ENCODE data around the gene CPHXL.

DNA sequence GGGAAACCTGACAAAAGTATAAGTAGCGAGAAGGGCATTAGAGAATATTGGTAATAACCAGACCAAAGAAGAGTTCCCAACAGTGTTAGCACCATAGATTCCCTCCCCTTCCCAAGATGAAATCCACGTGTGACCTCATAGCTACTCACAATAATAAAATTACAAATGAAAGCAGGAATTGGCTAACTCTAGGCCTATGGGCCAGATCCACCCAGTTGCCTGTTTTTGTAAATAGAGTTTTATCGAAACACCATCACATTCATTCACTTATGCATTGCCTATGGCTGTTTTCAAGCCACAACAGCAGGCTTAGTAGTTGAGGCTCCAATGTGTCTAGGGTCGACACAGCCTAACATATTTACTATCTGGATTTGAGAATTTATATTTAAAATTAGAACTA lies 7.8 kb downstream of the CPHXL start:
- TF ChIP-seq EZH2 (IDR thresholded peaks at IDR 0.05; ENCODE audit: borderline replicate concordance, low read length): no peak
- TF ChIP-seq, protein P1, sequence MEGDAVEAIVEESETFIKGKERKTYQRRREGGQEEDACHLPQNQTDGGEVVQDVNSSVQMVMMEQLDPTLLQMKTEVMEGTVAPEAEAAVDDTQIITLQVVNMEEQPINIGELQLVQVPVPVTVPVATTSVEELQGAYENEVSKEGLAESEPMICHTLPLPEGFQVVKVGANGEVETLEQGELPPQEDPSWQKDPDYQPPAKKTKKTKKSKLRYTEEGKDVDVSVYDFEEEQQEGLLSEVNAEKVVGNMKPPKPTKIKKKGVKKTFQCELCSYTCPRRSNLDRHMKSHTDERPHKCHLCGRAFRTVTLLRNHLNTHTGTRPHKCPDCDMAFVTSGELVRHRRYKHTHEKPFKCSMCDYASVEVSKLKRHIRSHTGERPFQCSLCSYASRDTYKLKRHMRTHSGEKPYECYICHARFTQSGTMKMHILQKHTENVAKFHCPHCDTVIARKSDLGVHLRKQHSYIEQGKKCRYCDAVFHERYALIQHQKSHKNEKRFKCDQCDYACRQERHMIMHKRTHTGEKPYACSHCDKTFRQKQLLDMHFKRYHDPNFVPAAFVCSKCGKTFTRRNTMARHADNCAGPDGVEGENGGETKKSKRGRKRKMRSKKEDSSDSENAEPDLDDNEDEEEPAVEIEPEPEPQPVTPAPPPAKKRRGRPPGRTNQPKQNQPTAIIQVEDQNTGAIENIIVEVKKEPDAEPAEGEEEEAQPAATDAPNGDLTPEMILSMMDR (conservative IDR thresholded peaks at IDR 0.05 in 1 of 2, IDR thresholded peaks at IDR 0.05 in 1 of 2; ENCODE audit: extremely low read depth in 1 of 2, insufficient read depth in 1 of 2, low read depth in 1 of 2, low read length in 2 of 2): no peak
